DMS153 treated with DMSO at 0.1 percent for 48 hours (cell line): ENCODE results near the gene NIPAL4.
"Not testable (repeated sequence)": the region's sequence is repeated elsewhere in the genome, so short reads cannot be mapped to it uniquely, and the experiment has no call there.

ENCODE experiments used
- DNase-seq: peaks from one replicate; lab custom pipeline; 2025; ENCODE audit not compliant: unreplicated experiment; lab: John Stamatoyannopoulos, UW

NIPAL4 gene

DNA sequence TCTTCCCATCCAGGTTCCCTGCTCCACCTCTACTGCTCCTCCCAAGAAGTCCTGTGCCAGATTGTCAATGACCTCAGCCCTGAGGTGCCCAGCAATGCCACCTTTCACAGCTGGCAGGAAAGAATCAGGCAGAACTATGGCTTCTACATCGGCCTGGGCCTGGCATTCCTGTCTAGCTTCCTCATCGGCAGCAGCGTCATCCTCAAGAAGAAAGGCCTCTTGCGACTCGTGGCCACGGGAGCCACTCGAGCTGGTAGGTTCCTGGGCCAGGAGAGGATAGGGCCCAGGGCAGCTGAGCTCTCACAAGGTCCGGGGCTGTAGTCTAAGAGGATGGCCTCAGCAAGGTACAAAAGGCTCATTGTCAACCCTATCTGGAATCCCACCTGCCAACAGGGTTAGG lies 3.1 kb downstream of the NIPAL4 start:
- DNase-seq = no peak

GRCh38 chr5:157463621-157464518 lies 3.9 kb downstream of the NIPAL4 start:
- DNase-seq = no peak

DNA sequence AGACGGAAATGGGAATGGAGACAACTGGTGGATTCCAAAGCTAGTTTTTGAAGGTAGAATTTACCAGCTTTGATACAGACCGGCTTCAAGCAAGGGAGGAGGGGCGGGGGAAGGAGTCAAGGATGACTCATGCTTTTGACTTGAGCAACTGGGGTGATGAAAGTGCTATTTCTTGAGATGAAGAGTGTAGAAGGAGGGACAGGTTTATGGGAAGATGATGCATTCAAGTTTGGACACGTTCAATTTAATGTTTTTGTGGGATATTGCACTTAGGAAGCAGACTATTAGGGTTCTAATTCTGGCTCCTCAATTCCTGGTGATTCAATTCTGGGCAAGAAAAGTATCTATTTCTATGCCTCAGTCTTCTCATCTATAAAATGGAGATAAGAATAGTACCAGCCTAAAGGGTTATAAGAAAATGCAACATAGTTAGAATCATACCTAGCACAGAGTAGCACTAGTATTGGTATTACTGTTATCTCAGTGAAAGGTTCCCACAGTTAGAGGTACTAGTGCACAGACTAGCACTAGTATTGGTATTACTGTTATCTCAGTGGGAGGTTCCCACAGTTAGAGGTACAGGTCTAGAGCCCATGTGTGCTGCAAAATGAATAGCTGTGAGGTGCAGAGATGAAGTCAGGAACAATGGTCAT lies 4.6 kb downstream of the NIPAL4 start:
- no peak for DNase-seq

GRCh38 chr5:157468293-157468965 lies 8.4 kb downstream of the NIPAL4 start:
- no peak for DNase-seq

DNA sequence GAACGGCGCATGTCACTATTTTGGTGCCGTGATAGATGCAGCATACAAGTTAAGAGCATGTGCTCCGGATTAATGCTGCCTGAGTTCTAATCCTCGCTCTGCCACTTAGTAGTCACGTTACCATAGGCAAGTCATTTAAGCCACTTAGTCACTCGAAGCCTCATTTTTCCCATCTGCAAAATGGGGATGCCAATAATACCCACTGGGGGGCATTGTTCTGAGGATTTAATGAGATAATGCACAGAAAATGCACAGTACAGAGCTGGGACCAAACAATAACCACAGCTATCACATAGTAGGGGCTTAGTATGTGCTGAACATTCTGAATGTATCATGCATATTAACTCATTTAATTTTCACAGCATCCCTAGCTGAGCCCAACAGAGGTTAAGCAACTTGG lies 9.1 kb downstream of the NIPAL4 start:
- no peak for DNase-seq

DNA sequence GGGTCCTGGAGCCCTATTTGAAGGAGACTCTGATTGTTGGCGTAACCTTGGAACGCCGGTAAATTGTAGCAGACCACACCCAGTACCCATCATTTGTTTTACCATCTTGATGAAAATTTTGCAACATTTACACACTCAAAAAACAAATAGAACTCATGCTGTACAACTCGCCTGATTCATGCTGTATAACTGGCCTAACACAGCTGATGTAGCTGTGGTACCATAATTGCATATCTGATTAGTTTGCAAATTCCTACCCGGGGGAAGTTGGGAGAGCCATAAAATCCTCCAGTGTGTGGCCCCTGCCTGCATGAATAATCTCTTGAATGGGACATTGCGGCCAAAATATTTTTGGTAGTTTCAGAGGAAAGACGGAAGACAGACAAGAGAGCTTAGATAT lies 9.7 kb downstream of the NIPAL4 start:
- DNase-seq = no peak

DNA sequence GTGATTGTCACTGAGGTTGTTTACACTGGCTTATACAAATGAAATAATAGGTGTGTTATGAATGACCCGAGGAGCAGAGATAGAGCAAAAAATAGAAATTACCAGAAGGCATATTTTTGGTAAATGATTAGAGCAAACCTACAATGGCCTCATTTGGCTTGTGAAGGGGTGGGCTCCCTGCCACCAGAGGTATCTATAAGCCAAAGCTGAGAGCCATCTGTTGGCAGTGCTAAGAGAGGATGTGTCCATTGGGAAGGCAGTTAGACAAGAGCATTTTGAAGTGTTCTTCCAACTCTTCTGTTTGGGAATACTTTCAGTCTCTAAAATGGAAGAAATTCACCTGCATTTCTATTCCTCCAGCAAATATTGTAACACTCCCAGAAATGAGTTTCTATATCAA lies 10.6 kb downstream of the NIPAL4 start:
- DNase-seq = no peak

- DNase-seq = no peak
Measured at GRCh38 chr5:157471709-157472108, 11.7 kb downstream of the NIPAL4 start.

GRCh38 chr5:157473383-157474320 lies 13.6 kb downstream of the NIPAL4 start:
- no peak for DNase-seq

GRCh38 chr5:157475432-157475831 lies 15.4 kb downstream of the NIPAL4 start:
- DNase-seq = no peak

- no peak for DNase-seq
Measured at GRCh38 chr5:157476702-157477408, 16.8 kb downstream of the NIPAL4 start.

DNA sequence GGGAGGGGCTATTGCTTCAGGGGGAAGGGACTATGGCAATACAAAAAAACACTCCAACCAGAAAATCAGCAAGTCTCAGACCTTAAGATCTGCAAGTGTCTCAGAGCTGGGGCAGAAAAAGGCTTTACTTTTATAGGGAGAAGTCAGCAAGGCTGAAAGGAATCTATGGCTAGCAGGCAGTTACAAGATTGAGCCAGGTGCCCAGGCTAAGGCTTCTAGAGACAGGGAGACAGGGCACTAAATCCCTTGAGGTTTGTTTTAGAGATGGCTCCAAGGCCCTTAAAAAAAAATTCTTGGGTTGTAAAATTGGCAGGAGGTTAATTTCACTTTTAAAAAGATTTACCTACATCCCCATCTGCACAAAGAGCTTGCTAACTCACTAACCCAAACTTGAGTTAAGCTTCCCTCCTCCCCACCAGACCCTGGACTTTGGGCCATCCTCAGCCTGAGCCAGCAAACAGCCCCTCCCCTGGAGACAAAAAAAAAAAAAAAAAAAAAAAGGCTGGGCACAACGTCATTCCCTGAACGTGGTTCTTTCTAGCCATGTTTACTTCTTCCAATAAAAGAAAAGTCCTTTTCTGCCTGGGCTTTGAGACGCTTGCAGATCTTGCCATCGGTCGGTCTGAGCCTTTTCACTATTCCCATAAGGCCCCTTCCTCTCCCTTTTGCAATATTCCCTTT lies 17.9 kb downstream of the NIPAL4 start:
- DNase-seq = no peak

GRCh38 chr5:157478726-157479125 lies 18.7 kb downstream of the NIPAL4 start:
- DNase-seq = no peak

- DNase-seq = no peak
Measured at GRCh38 chr5:157479166-157479565, 19.2 kb downstream of the NIPAL4 start.

DNA sequence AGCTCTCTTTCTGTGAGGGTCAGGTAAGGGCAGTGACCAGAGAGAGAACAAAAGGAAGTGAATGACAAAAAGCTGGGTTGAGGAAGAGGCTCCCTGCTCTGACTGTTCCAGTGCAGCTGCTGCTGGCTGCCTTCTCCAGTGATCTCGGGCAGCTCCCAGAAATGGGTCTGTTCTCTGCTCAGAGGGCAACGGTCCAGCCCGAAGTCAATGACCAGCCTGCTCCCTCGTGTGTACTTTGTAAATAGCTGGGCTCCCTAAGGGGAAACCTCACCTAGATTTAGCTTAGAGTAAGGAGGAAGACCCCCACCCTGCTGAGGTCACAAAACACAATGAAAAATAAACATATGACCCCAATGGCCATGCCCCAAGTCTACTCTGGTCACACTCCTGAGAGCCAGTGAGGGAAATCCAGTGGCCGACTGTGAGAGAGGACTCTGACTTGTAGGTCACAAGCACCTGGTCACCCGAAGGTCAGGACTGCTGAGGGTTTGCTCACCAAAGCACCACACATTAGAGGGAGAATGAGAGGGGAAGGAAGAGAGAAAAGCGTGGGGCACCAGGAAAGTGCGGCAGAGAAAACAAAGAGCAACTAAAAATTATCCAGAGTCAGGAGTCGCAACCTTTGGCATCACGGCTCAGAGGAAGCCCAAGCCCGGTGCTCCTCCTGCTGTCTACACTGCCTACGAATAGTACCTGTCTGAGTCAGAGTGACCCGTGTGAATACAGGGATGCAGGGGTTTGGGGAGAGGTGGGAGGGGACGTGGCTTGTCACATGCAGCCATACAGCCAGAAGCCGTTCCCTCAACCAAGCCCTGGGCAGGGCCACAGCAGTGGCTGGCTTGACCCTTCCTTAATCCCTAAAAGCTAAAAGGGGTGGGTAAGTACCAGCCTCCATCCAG lies 19.8 kb downstream of the NIPAL4 start:
- DNase-seq = no peak

DNA sequence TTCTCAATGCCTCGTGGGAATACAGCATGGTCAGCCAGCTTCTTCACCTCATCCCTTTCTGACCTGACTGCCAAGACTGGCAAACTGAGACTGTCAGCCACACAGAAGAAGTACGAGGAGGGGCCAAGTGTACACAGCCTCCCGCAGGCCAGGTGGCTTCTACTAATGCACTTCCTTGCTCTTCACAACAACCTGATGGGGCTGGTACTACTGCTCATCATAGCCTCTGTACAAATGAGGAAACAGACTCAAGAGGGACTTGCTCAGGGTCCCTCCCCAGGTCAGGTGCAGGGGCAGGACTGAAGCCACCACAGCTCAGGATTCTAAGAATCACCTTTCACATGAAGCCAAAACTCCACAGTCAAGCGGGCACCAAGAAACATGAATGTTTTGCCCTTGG lies 21.3 kb downstream of the NIPAL4 start:
- DNase-seq = no peak

GRCh38 chr5:157481666-157482065 lies 21.7 kb downstream of the NIPAL4 start:
- DNase-seq = no peak

- not testable (repeated sequence) for DNase-seq
Measured at GRCh38 chr5:157482702-157483101, 22.7 kb downstream of the NIPAL4 start.

DNA sequence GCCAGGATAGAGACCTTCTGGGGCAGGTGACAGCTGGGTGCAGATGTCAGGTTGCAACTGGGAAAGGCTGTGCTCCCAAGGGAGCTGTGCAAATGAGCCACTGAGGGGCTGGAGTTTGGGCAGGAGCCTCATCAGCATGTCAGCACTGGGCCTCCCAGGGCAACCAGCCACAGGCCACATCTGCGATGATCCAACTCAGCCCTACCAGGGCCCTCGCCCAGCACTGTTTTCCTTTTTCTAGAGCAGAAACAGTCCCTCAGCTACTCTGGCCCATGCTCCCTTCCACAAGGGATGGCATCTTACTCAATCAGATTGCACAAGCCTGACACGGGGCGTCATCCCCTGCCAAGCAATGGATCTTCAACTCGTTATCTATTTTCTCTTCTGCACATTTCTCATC lies 24.8 kb downstream of the NIPAL4 start:
- DNase-seq = no peak
